ENCODE data around the gene ABCA5.
"Not testable (repeated sequence)": the region's sequence is repeated elsewhere in the genome, so short reads cannot be mapped to it uniquely, and the experiment has no call there.

The ABCA5 gene

DNA sequence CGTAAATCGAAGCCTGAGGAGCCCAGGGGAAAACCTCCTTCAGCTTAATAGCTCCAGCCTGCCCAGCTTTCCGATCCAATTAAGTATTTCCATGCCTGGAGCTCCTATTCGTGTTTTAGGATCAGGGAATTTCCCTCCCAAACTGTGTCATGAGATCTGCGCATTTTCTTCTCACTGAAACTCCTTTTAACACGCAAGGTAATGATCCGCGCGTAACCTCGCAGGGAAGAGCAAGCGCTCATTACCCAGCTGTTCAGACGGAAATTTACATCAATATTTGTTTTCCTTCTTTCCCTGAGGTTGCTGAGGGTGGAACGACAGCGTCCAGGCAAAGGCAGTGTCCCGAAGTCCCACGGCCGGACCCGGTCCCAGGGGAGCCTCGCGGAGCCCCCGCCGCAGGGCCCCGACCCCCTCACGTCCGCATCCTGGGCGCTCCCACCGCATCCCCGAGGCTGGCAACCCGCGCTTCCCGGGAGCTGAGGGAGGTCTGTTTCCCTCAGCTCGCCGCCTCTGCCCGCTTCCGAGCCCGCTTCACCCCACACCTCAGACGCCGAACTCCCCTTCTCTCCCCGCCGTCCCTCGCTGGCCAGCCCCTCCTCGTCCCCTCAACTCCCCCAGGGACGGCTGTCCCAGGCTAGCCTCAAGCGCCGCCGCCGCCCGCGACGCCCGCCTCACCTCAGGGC lies 415 bp downstream of the ABCA5 start:
- DNase-seq = no peak

DNA sequence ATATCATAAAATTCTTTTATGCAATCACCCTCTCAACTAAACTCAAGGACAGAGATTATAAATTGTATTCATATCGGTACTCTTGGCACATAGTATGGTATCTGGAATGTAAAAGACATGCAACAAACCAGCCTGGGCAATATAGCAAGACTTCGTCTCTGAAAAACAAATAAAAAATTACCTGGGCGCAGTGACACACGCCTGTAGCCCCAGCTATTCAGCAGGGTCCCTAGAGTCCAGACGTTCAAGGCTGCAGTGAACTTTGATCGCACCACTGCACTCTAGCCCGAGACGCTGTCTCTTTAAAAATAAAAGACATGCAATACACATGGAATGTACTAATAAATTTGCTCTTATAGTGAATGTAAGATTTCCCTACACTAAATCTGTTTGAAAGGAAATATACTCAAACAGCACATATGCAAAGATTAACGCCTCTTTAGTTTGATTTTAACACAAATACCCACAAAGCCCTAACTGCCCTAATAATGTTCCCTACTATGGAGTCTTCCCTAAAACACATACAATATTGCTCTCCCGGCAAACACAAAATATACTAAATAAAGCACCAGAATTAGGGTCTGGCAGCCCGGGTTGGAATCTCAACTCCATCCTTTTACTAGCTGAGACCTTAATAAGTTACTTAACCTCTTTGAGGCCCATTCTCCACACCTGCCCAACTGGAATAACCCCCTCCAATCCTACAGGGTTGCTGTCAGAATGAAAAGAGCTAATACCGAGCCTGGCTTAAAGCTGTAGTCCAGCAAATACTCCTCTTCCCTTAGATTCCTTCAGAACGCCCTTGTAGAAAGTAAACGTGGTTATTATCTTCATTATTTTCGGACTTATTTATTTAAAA lies 1.2 kb downstream of the ABCA5 start:
- DNase-seq = no peak

DNA sequence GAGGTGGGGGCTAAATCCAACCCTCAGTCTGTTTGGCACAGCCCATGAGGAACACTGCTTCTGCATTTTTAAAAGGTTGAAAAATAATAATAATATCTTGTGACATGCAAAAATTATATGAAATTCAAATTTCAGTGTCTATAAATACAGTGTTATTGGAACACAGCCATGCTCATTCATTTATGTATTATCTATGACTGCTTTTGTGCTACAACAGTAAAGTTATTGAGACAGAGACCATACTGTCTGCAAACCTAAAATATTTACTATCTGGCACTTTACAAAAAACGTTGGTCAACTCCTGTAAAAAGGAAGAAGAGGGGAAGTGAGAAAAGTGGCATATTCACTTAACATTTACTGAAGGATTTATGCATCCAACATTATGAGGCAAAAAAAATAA lies 3.1 kb downstream of the ABCA5 start:
- no peak for DNase-seq

DNA sequence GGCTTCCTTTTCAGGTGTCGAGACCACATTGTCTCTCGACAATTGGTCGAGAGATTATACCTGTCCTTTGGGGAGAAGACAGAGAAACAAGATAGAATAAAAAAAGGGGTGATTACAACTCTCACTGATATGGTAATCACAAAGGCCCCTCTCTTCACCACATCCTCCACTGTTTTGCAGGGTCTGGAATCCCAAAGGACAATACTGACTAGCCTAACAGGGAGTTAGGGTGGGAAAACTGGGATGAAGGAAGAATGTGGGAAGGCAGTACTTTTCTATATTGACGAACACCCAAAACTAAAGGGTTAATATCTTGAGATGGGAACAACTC lies 6.1 kb downstream of the ABCA5 start:
- no peak for DNase-seq

DNA sequence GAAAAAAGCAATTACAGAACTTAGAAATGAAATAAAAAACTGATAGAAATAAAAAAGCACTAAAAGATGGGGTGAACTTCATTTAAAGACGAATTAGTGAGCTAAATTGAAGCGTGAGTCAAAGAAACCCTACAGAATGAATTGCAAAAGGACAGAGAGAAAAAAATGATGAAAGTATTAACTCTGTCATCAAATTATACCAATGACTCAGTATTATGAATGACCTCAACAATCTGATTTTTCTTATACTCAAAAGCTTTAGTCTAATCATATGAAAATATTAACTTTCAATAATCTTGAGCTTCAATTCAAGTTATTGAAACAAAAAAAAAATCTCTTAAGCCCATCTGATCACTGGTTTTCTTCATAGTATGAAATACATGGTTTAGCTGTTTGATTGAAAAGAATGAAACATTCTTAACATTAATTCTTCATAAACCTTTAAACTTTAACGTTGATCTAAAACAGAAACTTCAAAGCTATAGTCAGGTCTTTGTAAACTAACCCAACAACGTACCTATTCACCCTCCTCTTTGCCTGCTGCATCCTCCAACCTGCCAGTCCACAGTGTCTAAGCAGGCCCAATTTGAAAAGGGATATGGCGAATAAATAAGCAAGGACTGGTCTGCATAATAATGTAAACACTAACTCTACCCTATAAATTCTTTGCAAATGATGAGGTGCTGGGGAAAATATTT lies 6.6 kb downstream of the ABCA5 start:
- no peak for DNase-seq

DNA sequence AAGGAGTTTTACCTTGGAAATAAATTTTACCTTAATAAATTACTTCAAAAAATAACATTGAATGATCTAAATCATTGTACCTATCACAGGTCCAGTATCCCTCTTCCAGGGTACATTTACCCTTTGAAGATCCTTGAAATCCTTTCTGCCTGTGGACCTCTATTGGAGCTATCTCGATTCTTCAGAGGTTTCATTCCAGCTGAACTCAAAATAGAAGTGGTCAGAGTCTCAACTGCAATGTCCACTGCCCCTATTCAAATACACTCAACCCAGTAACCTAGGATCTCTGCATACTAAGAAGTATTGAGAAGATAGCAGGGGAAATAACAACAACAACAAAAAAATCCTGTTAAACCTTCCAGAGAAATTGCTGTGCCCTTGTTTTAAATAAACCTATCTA lies 9.3 kb downstream of the ABCA5 start:
- DNase-seq = no peak

DNA sequence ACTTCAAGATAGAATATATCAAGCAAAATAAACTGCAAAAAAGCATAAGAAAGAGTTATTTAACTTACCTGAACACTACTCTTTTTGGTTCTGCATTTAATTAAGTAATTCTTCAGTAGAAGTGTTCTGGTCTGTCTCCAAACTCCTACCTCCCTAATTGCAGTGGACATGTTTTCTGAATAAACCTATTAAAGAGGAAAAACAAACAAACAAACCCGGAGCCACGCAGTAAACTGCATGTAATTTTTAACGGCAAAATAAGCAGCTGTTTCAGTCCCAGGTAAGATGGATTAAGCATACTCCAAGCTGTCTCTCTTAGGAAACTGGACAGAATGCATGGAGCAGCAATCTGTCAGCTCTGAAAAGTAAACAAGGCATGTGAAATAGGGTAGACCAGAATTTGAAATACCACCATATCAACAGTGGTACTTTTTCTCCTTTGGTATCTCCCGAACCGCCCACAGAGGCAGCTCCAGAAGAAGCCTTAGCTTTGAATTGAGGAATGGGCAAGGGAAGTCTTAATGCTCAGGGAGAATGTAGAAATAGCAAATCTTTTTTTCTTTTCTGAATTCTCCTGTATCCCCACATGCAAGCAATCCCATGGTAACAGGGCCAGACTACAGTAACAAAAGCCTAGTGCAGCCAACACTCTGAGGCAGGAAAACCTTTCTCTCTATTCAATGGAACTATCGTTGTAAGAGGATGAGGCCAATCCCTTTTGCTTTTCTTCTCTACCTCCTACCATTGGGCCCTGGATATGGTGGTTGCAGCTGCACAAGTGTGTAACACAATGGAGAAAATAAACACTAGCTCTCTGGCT lies 12.5 kb downstream of the ABCA5 start:
- DNase-seq = no peak

DNA sequence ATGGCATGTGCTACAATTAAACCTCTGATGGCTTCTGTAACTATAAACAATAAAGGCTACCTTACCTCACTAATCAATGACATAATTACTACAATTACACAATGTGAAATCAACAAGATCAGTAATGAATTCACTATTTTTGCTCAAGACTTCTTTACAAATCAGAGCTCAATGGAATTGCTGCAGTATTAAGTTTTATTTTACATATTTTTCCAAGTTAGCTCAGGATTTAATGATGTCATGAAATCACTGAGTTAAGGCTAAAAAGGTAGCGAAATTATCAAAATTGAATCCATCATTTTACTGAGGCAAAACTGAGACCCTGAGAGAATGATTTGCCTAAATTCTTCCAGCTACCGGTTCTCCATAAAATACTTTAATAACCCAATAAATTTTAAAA lies 21.8 kb downstream of the ABCA5 start:
- no peak for DNase-seq

DNA sequence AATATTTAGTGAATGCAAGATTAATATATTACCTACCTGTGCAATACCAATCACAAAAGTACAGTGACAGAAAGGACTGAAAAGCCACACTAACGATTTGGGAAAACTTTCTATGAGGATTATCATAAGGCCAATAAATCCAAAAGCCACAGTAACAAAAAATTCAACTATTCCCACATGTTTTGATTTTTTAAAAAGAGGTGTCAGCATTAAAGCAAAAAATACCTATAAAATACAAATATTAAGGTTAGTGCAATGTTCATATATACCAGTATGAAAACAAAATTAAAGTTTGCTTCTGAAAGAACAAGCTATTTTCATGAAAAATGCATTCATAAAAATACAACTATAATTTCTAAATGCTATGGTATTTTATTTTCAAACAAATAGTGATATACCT lies 24.3 kb downstream of the ABCA5 start:
- no peak for DNase-seq

DNA sequence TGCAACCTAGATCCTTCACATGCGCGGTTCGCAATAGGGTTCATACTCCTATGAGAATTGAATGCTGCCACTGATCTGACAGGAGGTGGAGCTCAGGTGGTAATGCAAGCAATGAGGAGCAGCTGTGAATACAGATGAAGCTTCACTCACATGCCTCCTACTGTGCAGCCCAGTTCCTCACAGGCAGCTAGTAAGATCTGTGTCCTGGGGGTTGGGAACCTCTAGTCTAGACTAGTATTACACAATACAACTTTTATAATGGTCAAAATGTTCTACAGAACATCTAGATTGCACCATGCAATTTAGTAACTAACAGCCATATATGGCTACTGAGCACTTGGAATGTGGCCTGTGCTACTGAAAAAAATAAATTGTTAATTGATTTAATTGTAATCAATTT lies 26.7 kb downstream of the ABCA5 start:
- no peak for DNase-seq

DNA sequence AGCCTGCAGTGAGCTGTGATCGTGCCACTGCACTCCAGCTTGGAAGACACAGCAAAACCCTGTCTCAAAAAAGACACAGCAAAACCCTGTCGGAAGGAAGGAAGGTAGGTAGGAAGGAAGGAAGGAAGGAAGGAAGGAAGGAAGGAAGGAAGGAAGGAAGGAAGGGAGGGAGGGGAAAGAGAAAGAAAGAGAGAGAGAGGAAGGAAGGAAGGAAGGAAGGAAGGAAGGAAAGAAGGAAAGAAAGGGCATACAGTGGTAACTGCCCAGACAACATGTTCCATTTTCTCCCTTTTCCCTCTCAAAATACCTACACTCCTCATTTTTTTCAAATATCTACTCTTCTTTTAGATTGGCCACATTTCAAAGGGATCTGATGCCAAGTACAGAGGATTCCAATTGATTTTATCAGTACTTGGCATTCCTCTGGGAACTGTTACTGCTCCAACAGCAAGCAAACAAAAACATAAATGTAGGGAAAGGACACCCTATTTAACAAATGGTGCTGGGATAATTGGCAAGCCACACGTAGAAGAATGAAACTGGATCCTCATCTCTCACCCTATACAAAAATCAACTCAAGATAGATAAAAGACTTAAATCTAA lies 28.7 kb downstream of the ABCA5 start:
- DNase-seq = not testable (repeated sequence)

DNA sequence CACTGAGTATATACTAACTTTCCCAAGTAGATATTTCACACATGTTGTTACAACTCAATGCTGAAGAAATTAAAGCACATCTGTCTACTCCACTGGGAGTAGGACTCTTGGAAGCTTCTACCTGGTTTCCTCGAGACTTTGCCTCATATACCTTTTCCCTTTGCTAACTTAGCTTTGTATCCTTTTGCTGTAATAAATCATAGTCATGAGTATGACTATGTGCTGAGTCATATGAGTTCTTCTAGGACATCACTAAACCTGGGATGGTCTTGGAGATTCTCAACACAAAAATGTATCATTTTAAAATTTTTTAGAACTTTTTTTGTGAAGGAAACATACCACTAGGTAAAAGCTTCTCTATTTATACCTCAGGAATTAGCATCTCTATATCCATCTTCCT lies 39.8 kb downstream of the ABCA5 start:
- no peak for DNase-seq

DNA sequence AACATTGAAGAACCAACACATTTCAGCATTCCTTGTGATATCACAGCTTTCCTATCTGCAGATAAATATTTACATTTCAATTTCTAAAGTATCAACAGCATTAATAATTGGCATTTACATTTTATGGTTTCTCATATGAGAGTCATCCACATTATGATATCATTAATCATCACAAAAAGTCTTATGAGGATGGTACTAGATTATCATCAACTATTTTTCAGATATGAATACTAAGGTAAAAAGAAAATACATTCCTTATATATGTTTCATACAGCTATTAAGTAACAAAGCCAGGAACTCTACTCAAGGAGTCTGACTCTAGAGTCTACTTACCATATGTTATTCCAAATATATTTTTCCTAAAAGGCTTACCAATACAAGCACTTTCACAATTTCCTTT lies 40.7 kb downstream of the ABCA5 start:
- DNase-seq = no peak

DNA sequence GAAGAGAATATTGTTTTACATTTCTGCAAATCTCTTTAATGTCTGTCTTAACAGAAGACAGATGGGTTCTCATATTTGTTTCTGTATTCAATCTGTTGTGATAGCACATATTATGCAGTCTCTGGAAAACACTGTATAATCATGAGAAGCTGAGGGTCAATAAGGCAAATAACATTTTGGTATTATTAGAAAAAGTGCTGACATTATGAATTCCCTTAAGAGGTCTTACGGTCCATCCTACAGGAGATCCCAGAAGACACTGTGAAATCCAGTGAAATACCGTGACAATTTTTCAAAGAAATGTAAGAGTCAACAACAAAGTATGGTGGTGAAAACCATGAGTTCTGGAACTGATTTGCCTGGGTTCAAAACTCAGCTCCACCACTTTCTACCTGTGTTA lies 42.3 kb downstream of the ABCA5 start:
- no peak for DNase-seq

DNA sequence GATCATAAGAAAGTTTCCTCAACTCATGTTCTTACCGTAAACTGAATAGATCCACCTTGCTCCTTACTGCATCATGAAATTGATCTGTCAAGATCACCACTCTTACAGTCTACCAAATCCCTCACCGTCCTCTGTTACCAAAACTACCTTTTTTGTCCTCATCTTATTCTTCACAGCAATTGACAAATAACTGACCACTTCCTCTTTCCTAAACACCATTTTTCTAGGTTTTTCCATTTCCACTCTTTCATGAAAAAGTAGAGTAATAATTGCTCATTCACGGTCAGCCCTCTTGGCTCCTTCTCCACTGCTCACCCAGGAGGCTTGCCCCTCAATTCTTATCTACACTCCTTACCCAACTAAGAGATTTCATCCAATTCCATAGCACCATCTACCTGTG lies 44.9 kb downstream of the ABCA5 start:
- no peak for DNase-seq

DNA sequence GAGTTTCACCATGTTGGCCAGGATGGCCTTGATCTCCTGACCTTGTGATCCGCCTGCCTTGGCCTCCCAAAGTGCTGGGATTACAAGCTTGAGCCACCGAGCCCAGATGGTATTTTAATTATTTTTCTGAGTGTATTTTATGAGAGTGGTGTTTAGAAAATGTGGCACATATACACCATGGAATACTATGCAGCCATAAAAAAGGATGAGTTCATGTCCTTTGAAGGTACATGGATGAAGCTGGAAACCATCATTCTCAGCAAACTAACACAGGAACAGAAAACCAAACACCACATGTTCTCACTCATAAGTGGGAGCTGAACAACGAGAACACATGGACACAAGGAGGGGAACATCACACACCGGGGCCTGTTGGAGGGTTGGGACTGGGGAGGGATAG lies 50.7 kb downstream of the ABCA5 start:
- not testable (repeated sequence) for DNase-seq

DNA sequence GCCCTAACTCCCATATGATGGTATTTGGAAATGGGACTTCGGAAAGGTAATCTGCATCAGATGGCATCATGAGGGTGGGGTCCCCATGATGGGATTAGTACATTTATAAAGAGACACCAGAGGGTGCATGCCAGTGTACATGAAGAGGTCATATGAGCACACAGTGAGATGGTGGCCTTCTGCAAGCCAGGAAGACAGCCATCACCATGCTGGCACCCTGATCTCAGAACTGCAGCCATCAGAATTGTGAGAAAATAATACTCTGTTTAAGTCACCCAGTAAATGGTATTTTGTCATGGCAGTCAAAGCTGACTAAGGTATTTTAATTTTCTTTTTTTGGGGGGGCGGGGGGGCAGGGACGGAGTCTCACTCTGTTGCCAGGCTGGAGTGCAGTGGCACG lies 51.2 kb downstream of the ABCA5 start:
- DNase-seq = no peak

DNA sequence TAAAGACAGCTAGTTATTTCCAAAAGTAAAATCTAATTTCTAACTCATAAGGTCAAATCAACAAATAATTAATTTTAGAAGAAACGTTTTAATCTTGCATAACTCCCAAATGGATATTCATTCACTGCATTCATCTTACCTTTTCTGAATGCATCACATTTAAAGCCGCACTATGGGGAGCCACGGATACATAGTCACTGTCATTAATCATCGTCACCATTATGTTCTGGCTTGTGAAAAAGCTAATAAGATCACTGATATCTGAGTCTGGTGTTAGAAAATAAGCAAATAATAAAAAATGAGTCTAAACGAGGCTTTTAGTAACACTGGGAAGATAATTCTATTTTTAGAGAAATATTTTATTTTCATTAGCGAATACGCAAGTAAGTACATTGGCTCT lies 55.9 kb downstream of the ABCA5 start:
- DNase-seq = no peak

DNA sequence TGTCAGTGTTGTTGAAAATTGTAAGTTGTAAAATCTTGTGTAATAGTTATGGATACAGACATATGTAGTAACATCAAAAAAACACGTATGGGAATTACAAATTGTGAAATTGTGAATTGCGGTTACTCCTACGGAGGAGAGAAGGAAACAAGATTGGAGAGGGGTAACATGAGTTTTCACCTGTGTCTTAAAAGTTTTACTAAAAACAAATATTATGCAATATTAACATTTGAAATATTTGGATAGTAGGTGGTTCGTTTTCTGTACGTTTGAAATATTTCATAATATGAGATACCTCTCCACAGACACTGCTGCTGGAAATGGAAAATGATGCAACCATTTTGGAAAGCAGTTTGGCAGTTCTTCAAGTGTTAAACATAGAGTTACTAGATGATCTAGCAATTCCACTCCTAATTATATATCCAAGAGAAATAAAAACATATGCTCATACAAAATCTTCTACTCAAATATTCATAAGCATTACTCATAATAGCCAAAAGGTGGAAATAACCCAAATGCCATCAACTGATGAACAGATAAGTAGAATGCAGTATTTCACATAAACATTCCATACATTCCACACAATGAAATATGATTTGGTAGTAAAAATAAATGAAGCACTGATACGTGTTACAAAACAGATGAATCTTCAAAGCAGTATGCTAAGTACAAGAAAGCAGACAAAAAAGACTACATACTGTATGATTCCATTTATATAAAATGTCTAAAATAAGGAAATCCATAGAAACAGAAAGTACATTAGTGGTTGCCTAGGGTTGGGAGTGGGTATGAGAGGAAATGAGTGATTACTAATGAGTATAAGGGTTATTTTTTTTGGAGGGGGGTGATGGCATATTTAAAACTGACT lies 57.6 kb downstream of the ABCA5 start:
- no peak for DNase-seq

DNA sequence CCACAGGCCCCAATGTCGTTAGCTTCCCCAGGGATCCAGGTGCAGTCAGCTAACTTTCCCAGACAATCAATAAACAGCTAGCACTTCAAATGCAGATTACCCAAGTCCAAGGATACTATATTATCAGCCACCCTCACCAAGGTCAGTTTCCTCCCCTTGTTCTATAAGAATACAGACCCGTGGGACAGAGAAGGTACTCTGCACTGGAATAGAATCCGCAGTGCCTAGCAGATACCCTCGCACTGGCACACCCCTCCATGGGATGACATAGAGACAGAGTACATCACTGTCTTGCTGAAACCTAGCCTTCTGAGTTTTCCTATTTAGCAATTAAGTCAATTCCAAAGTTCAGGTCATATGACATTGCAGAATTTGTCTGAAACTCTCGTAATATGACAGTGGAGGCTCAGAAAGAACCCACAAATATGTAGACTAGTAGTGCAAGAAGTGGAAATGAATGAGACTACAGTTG lies 58.4 kb downstream of the ABCA5 start:
- no peak for DNase-seq

DNA sequence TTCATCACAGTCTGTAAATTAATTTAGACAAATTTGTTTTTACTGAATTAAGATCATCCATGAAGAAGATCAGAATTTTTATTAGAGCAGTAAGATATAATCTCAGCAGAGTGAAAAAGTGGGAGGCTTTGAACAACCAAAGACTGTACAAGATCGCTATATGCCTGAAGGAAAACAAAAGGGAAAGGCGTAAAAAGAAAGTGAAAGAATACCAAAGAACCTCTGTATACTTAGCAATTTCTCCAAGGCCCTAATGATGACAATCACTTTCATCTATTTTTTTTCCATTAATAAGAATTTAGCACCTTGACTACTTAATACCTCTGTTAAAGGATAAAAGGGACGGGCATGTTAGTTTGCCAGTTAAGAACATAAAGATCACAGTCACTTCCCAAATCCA lies 59.7 kb downstream of the ABCA5 start:
- DNase-seq = no peak

DNA sequence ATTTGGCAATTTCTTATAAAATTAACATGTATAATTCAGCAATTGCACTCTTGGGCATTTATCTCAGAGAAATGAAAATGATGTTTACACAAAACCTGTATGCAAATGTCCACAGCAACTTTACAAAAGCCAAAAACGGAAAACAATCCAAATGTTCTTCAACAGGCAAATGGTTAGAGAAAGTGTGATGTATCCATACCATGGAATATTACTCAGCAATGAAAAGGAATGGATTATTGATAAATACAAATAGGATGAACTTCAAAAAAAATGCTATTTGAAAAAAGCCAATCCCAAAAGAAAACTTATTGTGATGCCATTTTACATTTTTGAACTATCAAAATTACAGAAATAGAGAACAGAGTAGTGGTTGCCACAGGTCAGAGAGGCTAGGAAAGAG lies 61.1 kb downstream of the ABCA5 start:
- DNase-seq = no peak
